ENCODE data around the gene CAPN1.
"Not testable (repeated sequence)": the region's sequence is repeated elsewhere in the genome, so short reads cannot be mapped to it uniquely, and the experiment has no call there.

Gene CAPN1

GRCh38 chr11:65160643-65161042, 21.1 kb upstream of the CAPN1 start:
- no peak for DNase-seq (ENCODE audit: low spot score)

DNA sequence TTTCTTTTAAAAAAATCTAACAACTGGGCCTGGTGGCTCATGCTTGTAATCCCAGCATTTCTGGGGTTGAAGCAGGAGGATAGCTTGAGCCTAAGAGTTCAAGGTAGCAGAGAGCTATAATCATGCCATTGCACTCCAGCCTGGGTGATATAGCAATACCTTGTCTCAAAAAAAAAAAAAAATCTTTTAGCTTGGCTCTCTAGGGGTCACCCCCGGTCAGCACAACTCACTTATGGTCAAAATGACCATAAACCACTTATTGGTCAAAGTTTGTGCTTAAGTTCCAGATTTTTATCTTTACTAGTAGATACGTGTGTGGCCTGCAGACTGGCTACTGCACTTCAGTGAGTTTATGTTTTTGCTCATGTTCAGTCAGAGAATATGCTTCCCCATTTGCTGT, 18.0 kb upstream of the CAPN1 start:
- DNase-seq (ENCODE audit: low spot score): no peak

GRCh38 chr11:65165410-65166317, 16.1 kb upstream of the CAPN1 start:
- DNase-seq (ENCODE audit: low spot score): no peak

DNA sequence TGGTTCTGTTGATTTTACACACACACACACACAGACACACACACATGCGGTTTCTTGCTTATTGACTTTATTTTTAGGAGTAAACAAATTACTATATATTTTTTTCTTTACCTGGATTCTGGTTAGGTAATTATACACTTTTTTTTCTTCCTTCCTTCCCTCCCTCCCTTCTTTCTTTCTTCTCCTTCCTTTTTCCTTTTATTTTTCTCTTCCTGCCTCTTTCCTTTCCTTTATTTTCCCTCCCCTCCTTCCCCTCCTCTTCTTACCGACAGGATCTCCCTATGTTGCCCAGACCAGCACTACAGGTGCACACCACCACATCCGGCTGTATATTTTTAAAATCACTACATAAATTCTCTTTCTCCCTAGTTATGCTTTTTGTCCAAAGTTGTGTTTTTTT, 14.8 kb upstream of the CAPN1 start:
- DNase-seq (ENCODE audit: low spot score): no peak

DNA sequence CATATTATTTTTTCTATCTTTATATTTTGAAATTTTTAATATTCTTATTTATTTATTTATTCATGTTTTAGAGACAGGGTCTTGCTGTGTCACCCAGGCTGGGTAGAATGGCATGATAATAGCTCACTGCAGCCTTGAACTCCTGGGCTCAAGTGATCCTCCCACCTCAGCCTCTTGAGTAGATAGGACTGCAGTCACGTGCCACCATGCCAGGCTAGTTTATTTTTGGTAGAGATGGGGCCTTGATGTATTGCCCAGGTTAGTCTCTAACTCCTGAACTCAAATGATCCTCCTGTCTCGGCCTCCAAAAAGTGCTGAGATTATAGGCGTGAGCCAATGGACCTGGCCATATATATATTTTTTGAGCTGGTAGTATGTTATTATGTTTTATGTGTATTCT, 14.1 kb upstream of the CAPN1 start:
- no peak for DNase-seq (ENCODE audit: low spot score)

DNA sequence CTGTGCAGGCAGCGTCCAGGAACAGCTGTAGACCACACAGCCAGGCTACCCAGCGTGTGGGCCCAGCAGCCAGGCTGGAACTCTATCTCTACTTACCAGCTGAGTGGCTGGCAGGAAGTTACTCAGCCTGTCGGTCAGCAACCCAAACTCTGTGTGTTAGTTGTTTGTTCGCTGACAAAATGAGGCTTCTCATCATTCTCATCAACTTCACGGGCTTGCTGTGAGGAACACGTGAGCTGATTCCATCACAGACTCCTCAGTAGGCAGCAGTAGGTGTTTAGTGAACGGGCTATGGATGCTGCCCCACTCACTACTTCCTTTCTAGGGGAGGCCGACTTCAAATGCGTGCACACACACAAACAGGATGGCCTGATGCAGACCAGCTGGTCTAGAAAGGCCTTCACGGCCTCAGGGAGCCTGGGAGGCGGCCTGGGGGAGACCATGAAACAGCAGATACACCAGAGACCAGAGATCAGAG, 12.5 kb upstream of the CAPN1 start:
- no peak for DNase-seq (ENCODE audit: low spot score)

GRCh38 chr11:65170058-65170534, 11.6 kb upstream of the CAPN1 start, which contains the start of gene SPDYC:
Gene SPDYC (plus strand): TSS chr11:65170233. CDS start chr11:65171358, 1,125 bp downstream.
- DNase-seq (ENCODE audit: low spot score): no peak

GRCh38 chr11:65172600-65172999, 9.1 kb upstream of the CAPN1 start:
- DNase-seq (ENCODE audit: low spot score): no peak

- DNase-seq (ENCODE audit: low spot score): not testable (repeated sequence)
Observed at GRCh38 chr11:65174571-65175010, 7.1 kb upstream of the CAPN1 start.

DNA sequence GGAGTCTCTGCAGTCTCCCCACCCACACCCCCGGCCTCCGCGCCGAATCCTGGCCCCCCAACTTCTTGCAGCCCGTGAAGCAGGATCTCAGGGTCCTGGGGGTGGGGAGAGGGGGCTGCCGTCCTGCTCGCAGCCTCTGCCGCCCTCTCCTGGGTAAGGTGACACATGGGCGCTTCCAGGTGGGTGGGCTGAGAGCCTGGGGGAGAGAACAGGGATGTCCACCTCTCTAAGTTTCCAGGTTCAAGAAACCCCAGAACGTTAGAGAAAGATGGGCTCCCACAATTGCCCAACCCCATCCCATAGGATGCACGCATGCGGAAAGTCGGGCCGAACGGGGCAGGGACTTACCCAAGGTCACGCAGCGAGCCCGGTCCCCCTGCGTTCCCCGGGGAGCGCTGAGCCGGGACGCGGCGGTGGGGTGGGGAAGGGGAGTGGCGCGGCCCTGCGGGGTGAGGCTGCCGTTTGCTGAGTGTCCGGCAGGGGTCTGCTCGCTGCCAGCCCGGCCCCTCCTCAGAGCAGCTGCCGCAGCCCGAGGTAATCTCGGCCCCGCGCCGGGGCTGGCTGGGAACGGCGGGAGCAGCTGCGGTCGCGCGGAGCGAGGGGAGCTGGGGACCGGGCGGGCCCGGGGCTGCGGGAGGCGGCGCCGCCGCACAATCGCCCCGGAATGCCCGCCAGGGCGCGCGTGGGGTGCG, 705 bp upstream of the CAPN1 start:
- DNase-seq (ENCODE audit: low spot score): peak; percentile 83

GRCh38 chr11:65182258-65183170, 786 bp downstream of the CAPN1 start:
- DNase-seq (ENCODE audit: low spot score): no peak

DNA sequence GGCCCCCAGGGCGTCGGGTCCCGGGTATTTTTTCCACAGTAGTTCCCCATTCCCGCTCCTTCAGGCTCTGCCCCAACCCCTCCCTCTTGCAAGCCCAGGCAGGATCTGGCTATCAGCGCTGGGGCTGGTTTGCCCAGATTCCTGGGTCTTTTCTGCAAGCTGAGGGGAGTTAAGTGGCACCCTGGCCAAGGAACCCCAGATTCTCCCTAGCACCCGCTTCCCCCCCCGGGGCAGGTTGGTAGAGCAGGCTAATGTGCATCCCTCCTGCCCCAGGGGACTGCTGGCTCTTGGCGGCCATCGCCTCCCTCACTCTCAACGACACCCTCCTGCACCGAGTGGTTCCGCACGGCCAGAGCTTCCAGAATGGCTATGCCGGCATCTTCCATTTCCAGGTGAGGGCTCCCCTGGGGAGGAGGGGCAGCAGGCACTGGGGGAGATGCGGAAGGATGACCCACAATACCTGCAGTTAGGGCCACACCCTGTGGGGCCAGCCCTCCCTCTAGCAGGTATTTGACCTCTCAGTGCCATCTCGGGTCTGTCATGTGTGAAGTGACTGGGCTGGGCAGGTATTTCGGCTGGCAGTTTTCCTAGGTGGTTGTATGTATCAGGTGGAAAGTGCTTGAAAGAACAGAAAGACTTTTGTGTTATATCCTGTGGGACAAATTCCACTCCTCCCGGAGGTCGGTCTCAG, 1.6 kb downstream of the CAPN1 start:
- no peak for DNase-seq (ENCODE audit: low spot score)

GRCh38 chr11:65184146-65184545, 2.4 kb downstream of the CAPN1 start:
- no peak for DNase-seq (ENCODE audit: low spot score)

DNA sequence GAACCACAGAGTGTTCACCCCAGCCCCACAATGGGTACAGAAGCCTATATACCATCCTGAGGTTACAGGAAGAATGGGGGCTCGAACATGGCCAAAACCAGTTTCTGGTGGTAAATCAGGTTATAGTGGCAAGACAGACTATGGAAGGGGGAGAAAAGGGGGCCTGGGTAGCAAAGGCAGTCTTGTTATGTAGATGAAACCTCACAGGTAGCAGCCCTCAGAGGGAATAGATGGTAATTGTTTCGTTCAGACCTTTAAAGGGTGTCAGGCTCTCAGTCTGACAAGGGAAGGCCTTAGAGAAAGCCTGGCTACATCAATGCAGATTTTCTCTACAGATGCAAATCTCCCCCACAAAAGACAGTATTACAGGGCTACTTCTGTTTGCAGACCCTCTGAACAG, 3.4 kb downstream of the CAPN1 start:
- no peak for DNase-seq (ENCODE audit: low spot score)

- no peak for DNase-seq (ENCODE audit: low spot score)
Observed at GRCh38 chr11:65185869-65186341, 4.2 kb downstream of the CAPN1 start.

GRCh38 chr11:65186701-65187100, 5.0 kb downstream of the CAPN1 start:
- no peak for DNase-seq (ENCODE audit: low spot score)

DNA sequence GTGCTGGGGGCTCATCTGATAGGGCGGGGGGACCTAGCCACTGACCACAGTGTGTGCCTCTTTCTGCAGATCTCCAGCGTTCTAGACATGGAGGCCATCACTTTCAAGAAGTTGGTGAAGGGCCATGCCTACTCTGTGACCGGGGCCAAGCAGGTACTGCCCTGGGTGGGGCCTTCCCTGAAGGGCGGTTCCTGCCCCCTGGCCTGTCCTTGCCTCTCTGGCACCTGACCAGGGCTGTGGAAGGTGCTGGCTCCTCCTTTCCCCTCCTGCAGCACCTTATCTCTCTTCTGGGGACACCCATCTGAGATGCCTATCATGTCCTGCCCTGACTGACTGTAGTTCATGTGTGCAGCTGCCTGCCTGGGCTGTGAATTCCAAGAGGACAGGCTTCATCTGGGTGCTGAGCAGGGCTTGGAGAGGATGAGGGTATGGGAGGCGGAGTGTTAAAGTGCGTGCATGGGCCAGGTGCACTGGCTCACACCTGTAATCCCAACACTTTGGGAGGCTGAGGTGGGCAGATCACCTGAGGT, 5.5 kb downstream of the CAPN1 start:
- no peak for DNase-seq (ENCODE audit: low spot score)

DNA sequence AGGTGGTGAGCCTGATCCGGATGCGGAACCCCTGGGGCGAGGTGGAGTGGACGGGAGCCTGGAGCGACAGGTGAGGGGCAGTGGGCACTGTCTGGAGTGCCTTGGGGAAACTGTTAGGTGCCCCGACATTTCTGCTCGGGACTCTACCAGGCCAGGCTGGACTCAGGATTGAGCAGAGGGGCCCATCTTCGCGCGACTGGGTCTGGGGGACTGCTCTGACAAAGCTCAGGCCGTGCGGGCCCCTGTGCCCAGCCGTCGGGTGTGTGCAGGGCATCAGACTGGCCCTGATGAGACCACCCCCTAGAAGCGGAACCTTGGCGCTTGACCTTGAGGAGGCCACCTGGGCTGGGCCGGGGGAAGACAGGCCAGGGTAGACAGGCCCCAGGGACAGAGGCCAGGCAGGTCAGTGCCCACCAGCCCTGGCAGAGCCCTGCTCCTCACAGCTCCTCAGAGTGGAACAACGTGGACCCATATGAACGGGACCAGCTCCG, 6.3 kb downstream of the CAPN1 start:
- DNase-seq (ENCODE audit: low spot score): no peak

DNA sequence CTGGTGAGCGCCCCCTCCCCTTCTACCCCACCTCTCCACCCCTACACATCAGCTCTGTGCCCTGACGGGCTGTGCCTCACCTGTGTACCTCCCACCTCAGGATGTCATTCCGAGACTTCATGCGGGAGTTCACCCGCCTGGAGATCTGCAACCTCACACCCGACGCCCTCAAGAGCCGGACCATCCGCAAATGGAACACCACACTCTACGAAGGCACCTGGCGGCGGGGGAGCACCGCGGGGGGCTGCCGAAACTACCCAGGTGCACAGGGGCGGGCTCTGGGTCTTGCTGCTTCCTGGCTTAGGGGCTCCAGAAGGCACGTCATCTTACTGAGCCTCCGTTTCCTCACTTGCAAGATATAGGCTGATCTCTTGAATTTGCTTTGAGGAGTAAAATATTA, 6.8 kb downstream of the CAPN1 start:
- DNase-seq (ENCODE audit: low spot score): no peak

DNA sequence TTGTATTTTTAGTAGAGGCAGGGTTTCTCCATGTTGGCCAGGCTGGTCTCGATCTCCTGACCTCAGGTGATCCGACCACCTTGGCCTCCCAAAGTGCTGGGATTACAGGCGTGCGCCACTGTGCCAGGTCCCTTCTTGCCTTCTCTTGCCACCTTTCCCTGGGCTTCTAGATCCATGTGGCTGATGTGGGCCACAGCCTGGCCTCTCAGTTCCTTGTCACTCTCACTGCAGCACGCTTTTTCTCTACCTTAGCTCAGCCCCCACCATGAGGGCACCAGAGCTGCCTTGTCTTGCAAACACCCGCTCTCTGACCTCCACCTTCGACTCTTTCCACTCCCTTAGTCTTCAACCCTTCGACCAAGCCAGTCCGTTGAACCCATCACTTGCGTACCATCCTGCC, 7.5 kb downstream of the CAPN1 start:
- no peak for DNase-seq (ENCODE audit: low spot score)

DNA sequence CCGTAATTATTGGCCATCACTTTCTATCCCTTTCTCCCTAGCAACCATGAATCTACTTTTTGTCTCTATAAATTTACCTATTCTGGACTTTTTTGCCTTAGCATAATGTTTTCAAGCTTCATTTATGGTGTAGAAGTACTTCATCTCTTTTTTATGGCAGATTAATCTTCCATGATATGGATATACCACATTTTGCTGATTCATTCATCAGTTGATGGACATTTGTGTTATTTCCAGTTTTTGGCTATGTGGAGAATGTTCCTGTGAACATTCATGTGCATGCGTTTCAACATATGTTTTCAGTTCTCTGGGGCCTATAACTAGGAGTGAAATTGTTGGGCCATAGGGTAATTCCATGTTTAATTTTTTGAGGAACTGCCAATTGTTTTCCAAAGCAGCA, 12.8 kb downstream of the CAPN1 start:
- no peak for DNase-seq (ENCODE audit: low spot score)

Measured in germinal center (tissue), 1 donor.